Stimulated activated CD4-positive, alpha-beta T cell treated with anti-CD3 and anti-CD28 coated beads, Interleukin-4, amount 100 ng/mL, for 24 hours (primary cell): ENCODE results near the gene ALG6.

Source experiments
- DNase-seq: peaks from one replicate; pipeline ENCODE4 v3.0.0-alpha.2; 2020

Gene ALG6

DNA sequence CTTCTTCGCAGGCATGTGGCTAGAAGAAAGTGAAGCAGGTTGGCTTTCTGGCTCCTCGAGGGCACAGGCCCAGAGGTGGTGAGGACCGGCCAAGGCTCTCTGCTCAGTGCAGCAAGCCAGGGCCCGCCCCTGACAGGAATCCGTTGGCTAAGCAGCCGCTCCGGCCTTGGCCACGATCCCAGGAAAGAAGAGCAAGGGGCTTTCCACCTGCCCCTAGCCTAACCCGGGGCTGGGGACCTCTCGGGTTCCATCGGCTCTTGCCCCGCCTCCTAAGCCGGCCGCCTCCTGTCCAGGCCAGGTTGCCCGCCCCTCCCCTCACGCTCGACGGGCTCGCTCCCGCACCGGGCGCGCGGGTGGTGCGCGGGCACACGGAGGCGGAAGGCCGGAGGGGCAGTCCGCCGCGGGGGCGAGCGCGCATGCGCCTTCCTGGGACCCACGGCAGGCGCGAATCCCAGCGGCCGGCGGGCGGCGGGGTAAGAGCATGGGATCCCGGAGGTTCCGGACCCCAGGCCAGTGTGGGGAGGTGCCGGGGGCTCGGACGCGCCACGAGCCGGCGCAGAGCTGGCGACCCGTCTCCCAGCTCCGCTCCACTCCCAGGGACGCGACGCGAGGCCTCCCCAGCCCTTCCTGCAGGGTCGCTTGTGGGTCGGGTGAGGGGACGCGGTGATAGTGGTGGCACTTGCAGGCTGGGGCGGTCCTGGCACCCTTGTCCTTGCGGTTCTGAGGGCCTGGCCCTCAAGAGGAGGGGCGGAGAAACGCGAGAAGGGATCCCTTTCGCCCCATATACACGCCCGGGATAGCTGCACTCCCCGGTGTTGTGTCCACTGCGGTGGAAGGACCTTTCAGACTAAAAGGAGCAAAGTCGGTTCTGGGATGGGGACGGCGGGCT lies at the start of gene ALG6:
Gene ALG6, plus strand, starts transcription at position 413 of the 889 bp plus-strand sequence. CDS start 3,351 bp downstream, outside the sequence.
- DNase-seq: peak; percentile 93

DNA sequence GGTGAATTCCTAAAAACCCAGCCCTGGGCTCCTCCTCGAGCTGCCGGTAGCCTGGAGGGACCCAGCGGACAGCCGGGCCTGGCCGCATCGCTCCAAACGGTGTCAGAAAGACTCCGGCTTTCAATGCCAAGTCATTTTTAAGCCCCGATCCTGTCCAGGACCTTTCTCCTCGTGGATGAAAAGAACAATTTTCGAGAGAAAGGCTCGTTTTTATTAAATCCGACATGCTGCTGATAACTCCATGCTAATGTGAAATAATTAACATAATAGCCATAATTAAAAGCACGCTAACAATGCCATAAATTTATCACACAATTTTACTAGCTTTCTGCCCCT lies 49.6 kb upstream of the ALG6 start:
- no peak for DNase-seq

DNA sequence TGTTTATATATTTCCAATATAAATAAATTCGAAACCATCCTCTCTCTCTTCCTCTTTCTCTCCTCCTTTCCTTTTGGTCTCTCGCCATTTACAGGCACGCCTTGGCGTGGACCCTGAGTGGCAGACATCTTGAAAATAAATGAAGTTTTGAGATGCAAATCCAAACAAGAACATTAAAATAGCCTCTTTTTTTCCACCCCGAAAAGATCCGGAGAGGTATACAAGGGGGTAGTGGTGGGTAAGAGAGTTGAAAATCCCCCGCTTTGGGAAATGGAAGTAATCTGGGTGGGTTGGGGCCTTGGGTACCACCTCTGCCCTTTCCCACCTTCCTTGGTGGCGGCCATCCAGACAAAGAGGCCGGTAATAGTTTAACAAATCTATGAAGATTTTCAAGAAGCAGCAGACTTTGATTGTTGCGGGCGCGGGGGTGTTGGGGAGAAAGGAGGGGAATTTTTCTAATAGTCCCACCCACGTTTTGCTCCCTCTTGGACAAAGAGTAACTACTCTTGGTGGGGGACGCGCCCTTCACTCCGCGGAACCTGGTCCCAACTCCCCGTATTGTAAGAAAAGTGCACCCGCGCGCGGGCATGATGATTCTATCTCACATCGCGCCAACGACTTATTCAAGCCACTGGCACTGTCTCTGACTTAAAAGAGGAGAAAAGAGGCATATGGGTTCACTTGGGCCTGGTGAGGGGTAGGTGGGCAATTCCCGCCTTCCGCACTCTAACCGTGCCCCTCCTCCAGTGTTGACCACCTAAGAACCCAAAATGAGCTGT lies 49.0 kb upstream of the ALG6 start:
- no peak for DNase-seq

DNA sequence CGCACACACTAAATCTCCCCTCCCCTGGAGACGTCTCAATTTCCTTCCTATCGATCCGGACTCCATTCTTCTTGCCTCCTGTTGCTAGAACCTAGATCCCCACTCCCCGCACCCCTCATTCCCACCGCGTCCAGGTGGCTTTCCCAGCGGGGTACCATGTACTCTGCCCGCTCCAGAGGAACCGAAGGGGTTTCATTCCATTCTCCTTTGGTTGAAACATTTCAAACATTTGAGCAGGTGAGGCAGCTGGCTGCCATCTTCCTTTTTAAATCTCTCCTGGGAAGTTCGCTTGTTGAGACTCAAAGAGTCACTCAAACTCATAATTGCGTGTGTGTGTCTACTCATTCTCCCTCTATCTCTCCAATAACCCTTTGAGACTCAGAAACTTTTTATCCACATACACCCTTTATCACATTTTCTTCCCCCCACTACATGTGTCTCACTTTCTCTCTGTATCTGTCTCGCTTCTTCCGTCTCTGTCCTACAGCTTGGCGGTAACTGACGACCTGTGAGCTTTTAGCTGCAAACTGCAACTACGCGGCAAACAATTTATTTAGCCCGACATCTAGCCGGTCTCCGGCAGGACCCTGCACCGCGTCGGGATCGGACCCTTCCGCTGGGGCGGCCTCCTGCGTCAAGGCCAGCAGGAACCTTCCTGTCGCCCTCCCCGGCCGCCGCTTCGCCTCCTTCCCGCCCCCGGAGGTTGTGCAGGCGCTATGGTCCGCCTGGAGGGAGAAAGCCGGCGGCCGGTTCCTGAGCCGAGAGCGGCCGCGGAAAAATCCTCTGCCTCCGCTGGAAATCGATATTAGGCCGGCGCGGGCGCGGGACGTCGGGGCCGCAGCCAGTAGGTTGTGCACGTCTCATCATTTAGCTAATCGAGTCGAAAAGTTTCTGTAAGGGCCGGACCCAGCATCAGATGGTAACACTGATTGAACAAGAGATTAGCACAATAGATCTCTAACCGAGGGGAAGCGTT lies 48.1 kb upstream of the ALG6 start:
- DNase-seq: no peak

DNA sequence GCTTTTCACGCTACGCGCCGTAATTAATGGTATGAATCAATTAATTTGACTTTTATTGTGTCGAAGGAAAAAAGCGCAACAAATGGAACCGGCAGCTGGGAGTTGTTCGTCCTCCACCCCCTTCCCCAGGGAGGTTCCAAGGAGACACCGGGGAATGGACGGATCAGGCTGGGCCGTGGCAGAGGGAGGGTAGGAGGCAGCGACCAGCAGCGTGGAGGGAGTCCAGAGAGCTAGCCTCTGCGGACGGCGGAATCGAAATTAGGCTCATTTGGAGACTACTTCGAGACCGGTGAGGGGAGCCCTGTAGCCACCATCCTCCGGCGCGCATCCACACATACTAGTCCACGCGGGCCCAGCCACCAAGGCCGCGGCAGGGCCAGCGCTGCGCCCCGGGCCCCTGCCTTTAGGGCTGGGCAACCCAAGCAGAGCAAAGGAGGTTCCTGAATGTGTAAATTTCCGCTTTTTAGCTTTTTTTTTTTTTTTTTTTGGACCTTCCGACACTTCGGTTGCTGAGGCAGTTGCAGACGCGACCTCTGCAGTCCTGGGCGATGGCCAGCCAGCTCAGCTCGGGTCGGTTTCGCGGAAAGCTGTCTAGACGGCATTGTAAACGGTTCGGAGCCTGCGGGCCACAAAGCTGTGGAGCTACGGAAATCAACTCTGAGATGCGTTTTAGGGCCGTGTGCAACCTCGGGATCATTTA lies 47.3 kb upstream of the ALG6 start:
- DNase-seq: no peak

DNA sequence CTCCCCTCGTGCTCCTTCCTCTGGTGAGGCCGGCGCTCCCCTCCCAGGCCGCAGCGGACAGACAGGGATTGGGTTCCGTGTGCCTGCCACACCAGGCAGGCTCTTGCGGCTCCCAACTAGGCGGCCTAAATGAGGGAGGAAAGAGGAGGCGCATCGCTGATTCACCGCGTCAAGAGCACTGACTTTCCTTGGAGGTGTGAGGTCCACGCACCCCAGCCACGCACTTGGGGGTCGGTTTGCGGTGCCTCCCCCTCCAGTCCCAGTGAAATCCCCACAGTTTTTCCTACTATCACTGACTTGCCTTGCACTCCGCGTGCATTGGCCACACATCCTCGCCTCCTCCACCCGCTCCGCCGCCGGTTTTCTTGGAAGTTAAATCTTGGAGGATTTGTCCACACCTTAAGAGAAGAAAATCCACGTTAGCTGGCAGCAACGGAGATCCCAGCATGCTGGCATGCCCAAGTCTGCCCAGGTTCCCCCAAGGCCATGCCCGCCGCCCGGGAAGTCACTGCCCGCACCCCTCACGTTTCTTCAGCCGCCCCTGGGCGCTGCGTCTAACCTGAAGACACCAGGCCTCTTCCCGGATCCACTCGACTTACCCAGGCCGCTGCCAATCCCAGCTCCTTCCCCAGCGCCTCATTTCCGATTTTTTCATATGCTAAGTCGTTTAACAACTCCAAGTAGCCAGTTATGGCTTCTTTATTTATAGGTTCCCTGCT lies 46.2 kb upstream of the ALG6 start:
- no peak for DNase-seq

DNA sequence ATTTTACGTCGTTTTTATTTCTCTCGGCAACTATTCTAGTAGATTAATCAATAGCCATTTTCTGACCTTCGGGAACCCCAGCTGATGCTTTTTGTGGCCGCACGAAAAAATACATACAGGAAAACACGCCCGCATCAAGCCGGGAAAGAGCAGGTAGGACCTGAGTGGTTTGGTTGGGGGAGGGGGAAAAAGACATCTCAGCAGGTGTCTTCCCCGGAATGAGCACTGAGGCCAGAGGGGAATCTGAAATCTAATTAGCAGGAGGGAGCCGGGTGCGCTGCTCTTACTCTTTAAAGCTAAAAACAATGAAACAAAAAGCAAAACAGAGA lies 45.7 kb upstream of the ALG6 start:
- DNase-seq: no peak

DNA sequence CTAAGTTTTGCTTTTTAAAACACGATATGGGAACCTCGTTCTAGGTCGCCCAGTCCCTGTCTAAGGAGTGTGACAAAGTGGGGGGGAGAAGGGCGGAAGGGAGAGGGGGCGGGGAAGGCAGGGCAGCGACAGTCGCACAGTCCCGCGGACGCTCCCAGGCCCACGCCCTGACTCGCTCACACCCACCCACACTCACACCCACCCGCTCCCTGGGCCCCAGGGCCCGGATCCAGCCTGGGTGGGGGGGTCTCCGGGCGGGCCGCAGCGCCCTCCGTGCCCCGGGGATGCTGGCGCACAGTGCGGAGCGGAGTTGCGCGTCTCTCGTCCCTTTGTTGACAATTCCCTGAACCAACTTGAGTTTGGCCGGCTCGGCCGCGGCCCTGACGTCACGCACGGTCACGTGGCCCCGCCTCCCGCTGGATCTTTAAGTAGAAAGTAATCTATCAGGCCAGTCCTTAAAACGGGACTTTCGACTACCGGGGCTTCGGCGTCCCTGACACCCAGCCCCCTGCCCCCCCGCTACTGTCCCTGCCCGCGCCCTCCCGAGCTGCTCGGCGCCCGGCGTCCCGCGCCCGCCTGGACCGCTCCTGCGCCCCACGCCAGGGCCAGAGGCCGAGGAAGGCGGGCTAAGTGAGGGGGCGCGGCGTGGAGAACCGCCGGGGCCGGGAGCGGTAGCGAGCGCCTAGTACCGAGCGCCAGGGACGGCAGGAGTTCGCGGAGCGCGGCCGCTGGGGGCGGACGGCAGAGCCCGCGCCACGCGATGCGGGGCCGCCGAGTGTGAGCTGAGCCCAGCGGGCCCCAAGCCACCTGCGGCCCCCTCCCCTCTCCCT lies 45.1 kb upstream of the ALG6 start, which contains the start of gene FOXD3:
Gene FOXD3, plus strand, starts transcription at position 454 of the 830 bp plus-strand sequence. CDS start 492 bp downstream, outside the sequence.
- no peak for DNase-seq

DNA sequence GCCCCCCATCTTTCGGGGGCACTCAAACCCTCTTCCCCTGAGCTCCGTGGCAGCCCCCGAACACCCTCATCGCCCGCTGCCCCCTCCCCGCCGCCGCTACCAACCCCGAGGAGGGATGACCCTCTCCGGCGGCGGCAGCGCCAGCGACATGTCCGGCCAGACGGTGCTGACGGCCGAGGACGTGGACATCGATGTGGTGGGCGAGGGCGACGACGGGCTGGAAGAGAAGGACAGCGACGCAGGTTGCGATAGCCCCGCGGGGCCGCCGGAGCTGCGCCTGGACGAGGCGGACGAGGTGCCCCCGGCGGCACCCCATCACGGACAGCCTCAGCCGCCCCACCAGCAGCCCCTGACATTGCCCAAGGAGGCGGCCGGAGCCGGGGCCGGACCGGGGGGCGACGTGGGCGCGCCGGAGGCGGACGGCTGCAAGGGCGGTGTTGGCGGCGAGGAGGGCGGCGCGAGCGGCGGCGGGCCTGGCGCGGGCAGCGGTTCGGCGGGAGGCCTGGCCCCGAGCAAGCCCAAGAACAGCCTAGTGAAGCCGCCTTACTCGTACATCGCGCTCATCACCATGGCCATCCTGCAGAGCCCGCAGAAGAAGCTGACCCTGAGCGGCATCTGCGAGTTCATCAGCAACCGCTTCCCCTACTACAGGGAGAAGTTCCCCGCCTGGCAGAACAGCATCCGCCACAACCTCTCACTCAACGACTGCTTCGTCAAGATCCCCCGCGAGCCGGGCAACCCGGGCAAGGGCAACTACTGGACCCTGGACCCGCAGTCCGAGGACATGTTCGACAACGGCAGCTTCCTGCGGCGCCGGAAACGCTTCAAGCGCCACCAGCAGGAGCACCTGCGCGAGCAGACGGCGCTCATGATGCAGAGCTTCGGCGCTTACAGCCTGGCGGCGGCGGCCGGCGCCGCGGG lies 44.2 kb upstream of the ALG6 start:
- DNase-seq: peak; percentile 27

DNA sequence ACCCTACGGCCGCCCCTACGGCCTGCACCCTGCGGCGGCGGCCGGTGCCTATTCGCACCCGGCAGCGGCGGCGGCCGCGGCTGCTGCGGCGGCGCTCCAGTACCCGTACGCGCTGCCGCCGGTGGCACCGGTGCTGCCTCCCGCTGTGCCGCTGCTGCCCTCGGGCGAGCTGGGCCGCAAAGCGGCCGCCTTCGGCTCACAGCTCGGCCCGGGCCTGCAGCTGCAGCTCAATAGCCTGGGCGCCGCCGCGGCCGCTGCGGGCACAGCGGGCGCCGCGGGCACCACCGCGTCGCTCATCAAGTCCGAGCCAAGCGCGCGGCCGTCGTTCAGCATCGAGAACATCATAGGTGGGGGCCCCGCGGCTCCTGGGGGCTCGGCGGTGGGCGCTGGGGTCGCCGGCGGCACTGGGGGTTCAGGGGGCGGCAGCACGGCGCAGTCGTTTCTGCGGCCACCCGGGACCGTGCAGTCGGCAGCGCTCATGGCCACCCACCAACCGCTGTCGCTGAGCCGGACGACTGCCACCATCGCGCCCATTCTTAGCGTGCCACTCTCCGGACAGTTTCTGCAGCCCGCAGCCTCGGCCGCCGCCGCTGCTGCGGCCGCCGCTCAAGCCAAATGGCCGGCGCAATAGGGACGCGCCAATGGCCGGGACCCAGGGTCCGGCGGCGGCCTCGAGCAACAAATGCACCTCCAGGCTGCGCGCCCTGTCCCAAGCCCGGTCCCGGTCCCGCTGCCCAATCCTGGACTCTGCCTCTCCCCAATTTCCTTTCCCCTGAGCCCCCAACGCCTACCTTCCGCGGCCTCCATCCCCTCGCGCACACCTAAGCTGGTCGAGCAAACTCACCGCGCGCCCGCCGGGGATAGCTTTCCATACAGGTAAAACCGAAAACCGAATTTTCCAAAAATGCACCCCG lies 43.3 kb upstream of the ALG6 start:
- no peak for DNase-seq

DNA sequence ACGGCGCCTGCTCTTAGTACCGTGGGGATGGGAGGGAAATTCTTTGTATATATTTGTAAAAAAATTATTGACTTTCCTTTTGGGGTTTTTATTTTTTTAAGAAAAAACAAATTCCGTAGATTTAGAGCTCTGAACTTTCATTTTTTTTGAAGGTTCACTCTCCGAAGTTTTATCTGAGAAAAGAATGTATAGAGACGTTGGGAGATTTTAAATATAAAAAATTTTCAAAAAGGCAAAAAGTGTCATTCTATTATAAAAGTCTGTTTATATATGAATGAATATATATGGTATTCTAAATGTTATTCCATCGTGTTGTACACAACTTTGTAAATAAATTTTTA lies 42.7 kb upstream of the ALG6 start:
- DNase-seq: no peak

DNA sequence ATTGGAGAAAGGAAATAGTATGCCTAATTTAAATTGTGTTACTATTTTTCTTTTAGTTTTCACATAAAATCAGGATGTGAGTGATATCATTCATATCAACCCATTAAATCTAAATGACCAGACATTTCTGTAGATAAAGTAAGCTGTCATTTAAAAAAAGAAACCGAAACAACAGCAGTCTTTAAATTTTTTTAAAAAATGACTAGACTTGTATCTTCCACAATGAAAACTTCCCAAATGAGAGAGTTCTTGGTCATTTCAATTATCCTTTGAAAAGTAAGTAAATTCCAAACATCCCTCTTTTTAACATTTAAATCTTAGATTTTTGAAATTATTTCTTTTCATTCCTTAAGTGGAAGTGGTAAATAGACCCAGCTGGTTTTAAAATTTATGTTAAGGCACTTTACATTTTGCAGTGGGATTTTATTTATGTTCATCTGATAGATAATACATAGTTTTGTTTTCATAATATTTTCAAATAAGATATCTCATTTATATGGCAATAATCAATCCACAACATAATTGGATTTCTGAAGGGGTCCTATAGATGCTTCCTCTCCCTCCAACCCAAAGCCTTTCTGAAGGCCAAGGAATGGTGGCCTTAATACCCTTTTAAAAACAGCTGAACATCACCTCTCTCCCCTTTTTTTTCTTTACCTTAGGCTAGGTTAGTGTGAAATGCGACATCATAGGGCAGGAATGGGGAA lies 42.0 kb upstream of the ALG6 start:
- no peak for DNase-seq

DNA sequence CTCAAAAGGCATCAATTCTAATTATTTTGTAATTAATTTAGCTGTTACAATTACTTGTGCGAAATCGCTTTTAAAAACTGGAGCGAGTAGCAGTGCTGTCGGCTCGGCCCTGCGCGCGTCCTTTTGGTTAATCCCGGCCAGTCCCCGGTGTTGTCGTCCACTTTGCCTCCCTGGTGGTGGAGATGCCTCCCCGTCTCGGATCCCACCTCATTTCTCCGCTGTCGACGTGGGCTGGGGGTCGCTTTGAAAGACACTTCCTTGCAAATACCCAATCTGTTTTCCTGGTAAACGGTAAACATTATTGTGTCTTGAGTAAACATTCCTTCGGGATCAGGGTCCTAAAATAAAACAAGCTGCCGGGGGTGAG lies 41.3 kb upstream of the ALG6 start:
- DNase-seq: no peak

DNA sequence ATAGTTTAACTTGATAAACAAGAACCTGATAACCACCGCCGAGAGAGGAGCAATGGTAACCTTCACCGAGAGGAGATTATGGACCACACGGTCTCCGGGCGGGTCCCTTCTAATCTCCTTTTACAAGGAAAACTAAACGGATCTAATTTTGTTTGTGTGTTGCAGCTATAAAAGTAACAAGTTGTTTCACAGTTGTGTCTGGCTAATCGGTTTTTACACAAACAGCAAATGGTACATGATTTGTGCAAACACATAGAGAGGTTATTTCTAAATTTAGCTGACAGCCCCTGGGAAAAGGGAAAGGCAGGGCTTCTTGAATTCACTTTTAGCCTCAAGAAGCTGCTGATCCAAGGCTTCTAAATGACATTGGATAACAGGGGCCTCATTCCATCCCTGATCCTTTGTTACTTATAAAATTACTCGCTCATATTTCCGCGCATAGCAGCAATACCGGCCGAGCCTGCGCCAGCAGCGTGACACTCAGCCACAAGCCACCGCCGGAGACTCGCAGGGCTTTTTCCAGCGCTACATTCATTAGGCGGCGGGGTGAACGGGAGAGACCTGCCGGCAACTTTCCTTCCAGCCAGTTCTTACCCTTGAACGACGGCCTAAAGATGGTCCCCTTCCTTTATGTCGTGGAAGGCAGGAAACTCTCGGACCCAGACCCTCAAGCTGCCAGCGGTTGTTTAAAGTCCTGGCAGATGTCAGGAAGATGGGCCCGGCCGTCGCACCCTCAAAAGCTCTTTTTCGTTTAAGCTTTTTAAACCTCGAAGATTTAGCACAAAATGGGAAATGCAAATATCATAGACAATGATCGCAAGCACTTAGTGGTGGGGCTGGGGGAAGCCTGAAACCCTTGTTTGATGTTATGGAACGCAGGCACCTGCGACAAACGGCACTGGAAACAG lies 40.7 kb upstream of the ALG6 start:
- DNase-seq: no peak

DNA sequence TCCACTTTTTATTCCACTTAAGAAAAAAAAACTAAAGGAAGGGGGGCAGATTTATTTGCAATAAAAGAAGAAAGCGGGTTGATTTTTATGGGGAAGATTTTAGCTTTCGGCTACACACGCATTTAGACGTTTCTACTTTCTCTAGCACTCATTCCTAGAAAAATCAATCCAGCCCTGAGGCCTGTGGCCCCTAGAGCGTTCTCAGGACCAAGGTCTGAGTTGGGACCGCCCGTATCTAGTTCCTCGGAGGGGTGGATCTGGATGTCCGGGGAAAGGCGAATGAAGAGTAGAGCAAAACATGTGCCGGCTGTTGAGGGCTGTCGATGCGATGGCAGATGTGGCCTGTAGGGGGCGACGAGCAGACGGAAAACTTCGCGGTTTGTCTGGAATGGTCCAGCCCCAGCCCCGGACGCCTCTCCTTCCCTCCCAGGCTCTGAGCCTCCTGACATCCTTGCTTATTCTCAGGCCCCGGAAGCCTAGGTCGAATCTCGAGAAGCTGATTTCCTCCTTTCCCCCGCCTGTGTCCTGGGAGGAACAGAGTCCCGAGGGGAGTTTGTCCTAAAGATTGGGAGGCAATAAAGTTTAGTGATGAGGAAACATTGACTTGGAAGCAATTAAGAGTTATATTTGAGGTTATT lies 39.9 kb upstream of the ALG6 start:
- DNase-seq: peak; percentile 36

DNA sequence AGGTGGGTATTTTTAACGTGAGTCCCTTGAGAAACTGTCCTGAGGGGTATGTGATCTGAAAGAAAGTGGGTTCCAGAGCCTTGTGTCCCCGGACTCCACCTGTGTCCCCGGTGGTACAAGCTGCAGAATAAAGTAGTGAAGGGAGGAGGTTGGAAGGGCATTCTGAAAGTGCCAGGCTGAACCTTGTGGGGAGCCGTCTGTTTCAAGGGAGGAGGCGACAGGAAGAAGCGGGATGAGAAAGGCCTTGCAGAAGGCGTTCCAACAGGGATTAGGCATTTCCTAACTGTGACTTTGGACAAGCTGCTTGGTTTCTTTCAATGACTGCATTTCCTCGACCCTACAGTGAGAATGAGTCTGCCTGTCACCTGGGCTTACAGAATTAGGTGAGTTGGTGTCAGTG lies 39.3 kb upstream of the ALG6 start:
- no peak for DNase-seq
